H54 (cell line): ENCODE results near the gene PRAMEF2.
A peak's percentile ranks its signal among the peaks of the same experiment; 100 is the strongest.
"Not testable (repeated sequence)": the region's sequence is repeated elsewhere in the genome, so short reads cannot be mapped to it uniquely, and the experiment has no call there.

ENCODE experiments used
- DNase-seq: peaks from one replicate; pipeline ENCODE4 v3.0.0; 2011; ENCODE audit warnings: low spot score, mixed read lengths; ENCODE audit not compliant: insufficient read length
- FAIRE-seq: peaks from 3 replicates; lab custom pipeline; 2011; peaks lifted over from hg19 to GRCh38; lab: Jason Lieb, UNC
- POLR2A ChIP-seq: IDR thresholded peaks from 2 replicates; pipeline ENCODE4 v1.6.1; 2011; ENCODE audit warnings: low read depth, mild to moderate bottlenecking, low read length

Gene PRAMEF2, protein sequence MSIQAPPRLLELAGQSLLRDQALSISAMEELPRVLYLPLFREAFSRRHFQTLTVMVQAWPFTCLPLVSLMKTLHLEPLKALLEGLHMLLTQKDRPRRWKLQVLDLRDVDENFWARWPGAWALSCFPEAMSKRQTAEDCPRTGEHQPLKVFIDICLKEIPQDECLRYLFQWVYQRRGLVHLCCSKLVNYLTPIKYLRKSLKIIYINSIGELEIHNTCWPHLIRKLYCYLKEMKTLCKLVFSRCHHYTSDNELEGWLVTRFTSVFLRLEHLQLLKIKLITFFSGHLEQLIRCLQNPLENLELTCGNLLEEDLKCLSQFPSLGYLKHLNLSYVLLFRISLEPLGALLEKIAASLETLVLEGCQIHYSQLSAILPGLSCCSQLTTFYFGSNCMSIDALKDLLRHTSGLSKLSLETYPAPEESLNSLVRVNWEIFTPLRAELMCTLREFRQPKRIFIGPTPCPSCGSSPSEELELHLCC

DNA sequence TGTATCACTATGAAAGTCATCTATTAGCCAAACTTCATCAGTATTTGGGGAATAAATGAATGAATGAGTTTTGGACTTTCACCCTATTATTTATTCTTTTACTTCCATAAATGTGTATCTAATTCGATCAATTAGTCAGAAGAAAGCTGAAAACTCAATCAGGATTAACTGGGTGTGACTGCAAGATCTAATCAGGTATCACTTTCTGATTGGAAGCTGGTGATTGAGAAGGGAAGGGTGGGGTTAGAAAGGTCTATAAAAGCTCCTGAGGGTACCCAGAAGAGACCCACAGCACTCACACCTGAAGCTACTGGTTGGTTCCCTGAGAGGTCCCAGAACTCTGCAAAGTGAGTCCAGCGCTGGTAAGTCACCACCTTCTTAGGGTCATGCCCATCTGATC, at the start of gene PRAMEF2:
Gene PRAMEF2, plus strand, starts transcription at position 301 of the 400 bp plus-strand sequence. CDS start 1,924 bp downstream, outside the sequence.
- not testable (repeated sequence) for DNase-seq, FAIRE-seq

DNA sequence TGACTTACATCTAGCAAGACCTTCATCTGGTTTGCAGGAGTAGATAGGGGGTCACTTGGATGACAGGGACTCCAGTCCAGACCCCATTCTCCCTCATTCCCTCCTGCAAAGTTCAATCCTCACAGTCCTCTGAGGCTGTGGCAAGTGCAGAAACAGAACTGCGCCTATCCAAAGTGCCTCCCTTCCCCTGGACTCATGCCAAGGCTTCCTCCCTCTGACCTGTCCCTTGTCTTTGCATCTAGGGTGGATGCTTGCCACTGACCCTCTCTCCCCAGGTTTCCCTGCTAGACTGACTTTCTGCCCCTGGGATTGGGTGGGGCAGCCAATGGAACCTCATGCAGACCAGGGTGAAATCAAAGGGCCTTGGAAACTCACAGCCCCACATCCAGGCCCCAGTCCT, 47.0 kb upstream of the PRAMEF2 start:
- FAIRE-seq = no peak
- no peak for DNase-seq
- TF ChIP-seq POLR2A = no peak

DNA sequence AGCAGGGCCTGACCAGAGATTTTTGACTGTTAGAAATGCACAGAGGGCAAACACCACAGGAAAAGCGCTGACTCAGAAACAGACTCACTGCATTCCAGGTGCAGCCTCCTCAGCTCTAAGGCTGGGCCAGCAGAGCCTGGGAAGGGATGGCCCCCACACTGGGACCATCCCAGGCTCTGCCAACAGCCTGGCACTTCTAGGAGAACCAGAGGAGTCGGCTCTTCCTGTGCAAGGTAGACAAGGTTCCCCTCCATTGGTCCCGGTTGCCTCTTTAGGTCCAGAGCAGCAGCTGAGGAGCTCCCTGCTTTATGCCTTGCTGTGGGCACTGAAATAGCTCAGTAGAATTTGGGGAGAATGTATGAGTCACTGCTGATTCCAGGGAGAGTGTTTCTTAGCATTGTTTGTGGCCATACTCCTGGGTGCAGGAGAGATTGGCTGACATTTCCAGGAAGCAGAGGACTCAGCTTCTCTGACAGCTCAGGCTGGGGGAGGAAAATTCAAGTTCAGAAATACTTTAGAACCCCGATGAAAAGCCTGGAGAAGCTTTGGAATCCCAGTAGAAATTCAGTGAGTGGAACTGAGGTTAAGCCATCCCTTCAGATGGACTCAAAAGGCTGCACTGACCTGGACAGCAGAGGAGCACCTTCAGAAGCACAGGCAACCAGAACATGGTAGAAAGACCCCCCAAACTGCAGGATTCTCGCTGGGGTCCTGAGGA, 46.0 kb upstream of the PRAMEF2 start:
- DNase-seq (peak; percentile 23), FAIRE-seq (peak; percentile 55)
- TF ChIP-seq POLR2A = no peak

DNA sequence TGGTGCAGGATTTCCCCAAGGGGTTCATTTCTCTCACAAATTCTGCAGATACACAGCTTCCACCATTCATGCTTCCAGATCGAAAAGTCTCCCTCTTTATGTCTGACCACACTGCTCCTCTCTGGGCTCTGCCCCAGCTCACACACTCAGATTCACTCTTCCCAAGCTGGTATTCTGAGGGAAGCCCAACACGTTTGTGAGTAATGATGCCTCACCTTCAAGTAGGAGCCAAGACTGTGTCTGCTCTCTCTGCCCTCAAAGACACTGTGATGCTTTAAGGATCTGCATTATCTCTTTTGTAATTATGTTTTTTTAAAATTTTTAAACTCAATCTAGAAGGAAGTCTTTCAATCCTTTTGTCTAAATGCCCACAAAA, 45.5 kb upstream of the PRAMEF2 start:
- TF ChIP-seq POLR2A = no peak
- DNase-seq = no peak
- no peak for FAIRE-seq

DNA sequence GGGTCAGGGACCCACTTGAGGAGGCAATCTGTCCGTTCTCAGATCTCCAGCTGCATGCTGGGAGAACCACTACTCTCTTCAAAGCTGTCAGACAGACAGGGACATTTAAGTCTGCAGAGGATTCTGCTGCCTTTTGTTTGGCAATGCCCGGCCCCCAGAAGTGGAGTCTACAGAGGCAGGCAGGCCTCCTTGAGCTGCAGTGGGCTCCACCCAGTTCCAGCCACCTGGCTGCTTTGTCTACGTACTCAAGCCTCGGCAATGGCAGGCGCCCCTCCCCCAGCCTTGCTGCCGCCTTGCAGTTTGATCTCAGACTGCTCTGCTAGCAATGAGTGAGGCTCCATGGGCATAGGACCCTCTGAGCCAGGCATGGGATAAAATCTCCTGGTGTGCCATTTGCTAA, 37.8 kb upstream of the PRAMEF2 start:
- not testable (repeated sequence) for DNase-seq, FAIRE-seq

DNA sequence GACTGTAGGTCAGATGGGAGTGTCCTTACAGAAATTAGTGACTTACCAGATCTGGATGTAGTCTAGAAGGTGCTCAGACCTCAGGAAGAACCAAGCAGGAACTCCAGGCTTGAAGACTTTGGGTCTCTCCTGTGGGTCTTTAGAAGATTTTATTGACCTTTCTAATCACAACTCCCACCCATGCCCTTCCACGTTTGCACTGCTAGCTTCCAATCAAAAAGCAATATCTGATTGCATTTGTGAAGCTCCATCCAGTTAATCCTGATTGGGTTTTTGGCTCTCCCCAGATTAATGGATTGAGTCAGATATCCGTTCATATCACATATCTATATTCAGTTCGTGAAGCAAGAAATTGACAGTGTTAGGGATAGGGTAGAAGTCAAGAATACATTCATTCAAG, 25.6 kb upstream of the PRAMEF2 start, which contains the start of gene PRAMEF11:
Gene PRAMEF11, minus strand, starts transcription at position 101 of the 400 bp plus-strand sequence. CDS start 2,621 bp downstream, outside the sequence.
- DNase-seq, FAIRE-seq: not testable (repeated sequence)

DNA sequence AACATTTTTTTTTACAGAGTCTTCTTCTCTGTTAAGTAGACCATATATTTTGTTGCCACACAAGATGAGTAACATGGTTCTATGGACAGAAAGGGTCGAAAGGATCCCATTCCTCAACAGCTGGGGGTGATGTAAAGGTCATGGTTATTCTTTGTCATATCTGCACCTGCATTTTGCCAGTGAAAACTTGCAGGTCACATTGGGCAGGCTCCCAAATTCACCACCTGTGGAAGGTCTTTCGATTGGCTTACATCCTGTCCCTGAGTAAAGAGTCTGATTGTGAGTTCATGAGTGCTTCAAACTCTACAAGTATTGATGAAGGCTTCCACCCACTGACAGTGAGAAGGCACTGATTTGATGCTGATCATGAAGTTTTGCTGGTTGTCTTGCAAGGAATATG, 23.6 kb upstream of the PRAMEF2 start:
- FAIRE-seq, DNase-seq: not testable (repeated sequence)

DNA sequence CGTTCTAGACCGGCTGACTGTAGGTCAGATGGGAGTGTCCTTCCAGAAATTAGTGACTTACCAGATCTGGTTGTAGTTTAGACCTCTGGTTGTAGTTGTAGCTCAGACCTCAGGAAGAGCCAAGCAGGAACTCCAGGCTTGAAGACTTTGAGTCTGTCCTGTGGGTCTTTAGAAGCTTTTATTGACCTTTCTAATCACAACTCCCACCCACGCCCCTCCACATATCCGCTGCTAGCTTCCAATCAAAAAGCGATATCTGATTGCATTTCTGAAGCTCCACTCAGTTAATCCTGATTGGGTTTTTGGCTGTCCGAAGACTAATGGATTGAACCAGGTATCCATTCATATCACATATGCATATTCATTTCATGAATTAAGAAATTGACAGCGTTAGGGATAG, 8.3 kb upstream of the PRAMEF2 start, which contains the start of gene HNRNPCL1:
Gene HNRNPCL1, minus strand, starts transcription at position 101 of the 400 bp plus-strand sequence. CDS start 431 bp downstream, outside the sequence.
- DNase-seq, FAIRE-seq: not testable (repeated sequence)

DNA sequence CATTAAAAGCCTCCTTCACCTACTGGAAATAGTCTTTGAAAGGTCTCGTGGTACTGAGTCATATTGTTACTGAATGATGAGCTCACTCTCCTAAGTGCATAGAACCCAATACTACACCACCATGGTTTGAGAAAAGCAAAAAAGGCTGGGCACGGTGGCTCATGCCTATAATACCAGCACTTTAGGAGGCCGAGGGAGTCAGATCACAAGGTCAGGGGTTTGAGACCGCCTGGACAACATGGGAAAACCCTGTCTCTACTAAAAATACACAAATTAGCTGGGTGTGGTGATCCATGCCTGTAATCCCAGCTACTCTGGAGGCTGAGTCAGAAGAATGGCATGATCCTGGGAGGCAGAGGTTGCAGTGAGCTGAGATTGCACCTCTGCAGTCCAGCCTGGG, 5.1 kb upstream of the PRAMEF2 start:
- DNase-seq = peak; percentile 15
- TF ChIP-seq POLR2A = no peak
- FAIRE-seq = peak; percentile 87

DNA sequence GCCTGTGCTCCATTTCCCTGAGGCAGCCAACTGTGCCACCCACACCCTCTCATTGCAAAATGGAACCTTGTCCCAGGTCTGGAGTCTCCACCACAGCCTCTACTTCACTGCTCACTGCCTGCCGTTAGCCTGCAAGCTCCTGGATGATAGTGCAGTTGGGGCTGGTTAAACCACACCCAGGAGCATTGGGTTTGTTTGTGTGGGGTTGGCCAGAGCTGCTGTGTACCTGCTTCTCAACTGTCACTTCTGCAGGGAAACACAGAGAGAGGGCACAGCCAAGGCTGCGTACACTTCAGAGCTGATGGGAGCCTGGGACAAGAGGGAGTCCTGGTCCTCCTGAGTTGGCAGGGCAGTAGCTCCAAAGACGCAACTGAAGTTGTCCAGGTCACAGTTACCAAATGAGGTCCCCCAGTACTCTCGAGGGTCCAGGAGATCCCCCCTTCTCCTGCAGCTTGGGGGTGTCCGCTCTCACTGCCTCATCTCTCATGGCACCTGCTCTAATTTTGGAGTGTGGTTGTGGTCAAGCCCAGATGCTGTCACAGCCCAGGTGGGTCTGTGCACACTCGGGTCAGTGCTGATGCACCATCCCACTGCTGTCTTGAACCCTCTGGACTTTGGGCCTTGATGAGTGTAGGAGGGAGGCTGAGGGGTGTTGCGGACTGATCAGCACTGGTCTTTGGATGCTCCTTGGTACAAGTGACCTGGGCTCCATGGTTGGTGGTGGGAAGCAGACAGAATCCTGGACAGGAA, 6.4 kb downstream of the PRAMEF2 start:
- not testable (repeated sequence) for DNase-seq, FAIRE-seq

DNA sequence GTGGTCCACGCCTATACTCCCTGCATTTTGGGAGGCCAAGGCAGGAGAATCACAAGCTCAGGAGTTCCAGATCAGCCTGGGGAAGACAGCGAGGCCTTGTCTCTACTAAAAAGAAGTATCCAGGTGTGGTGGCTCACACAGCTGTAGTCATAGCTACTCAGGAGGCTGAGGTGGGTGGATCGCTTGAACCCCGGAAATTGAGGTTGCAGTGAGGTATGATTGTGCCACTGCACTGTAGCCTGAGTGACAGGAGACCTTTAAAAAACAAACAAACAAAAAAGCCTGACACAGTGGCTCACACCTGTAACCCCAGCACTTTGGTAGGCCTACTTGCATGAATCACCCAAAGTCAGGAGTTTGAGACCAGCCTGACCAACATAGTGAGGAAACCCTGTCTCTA, 21.6 kb downstream of the PRAMEF2 start:
- DNase-seq, FAIRE-seq: not testable (repeated sequence)

DNA sequence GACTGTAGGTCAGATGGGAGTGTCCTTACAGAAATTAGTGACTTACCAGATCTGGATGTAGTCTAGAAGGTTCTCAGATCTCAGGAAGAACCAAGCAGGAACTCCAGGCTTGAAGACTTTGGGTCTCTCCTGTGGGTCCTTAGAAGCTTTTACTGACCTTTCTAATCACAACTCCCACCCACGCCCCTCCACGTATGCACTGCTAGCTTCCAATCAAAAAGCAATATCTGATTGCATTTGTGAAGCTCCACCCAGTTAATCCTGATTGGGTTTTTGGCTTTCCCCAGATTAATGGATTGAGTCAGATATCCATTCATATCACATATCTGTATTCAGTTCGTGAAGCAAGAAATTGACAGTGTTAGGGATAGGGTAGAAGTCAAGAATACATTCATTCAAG, 29.2 kb downstream of the PRAMEF2 start, which contains the start of gene PRAMEF4:
Gene PRAMEF4, minus strand, starts transcription at position 101 of the 400 bp plus-strand sequence. CDS start 2,807 bp downstream, outside the sequence.
- FAIRE-seq, DNase-seq: not testable (repeated sequence)

DNA sequence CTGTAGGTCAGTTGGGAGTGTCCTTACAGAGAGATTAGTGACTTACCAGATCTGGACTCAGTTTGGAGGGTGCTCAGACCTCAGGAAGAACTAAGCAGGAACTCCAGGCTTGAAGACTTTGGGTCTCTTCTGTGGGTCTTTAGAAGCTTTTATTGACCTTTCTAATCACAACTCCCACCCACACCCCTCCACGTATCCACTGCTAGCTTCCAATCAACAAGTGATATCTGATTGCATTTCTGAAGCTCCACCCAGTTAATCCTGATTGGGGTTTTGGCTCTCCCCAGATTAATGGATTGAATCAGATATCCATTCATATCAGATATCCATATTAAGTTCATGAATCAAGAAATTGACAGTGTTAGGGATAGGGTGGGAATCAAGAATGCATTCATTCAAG, 41.3 kb downstream of the PRAMEF2 start, which contains the start of gene PRAMEF10:
Gene PRAMEF10, minus strand, starts transcription at position 101 of the 400 bp plus-strand sequence. CDS start 2,423 bp downstream, outside the sequence.
- FAIRE-seq, DNase-seq: not testable (repeated sequence)

DNA sequence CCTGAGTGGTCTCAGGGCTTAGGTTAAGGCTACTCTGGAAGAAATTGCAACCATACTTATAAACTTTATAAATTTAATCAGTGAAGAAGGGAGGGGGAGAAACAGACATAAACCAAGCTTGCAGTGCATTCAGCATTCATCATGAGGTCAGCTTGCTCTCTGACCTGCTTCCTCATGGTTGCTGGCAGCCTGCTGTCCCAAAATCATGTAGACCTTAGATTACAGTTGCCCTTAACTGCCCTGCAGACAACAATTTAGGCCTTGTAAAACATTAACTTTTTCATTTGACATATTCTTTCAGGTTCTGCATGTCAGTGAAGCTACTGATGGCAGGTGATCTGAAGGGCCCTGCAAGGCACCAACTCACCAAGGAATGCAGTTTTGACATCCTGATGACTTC, 42.3 kb downstream of the PRAMEF2 start:
- DNase-seq, FAIRE-seq: not testable (repeated sequence)

DNA sequence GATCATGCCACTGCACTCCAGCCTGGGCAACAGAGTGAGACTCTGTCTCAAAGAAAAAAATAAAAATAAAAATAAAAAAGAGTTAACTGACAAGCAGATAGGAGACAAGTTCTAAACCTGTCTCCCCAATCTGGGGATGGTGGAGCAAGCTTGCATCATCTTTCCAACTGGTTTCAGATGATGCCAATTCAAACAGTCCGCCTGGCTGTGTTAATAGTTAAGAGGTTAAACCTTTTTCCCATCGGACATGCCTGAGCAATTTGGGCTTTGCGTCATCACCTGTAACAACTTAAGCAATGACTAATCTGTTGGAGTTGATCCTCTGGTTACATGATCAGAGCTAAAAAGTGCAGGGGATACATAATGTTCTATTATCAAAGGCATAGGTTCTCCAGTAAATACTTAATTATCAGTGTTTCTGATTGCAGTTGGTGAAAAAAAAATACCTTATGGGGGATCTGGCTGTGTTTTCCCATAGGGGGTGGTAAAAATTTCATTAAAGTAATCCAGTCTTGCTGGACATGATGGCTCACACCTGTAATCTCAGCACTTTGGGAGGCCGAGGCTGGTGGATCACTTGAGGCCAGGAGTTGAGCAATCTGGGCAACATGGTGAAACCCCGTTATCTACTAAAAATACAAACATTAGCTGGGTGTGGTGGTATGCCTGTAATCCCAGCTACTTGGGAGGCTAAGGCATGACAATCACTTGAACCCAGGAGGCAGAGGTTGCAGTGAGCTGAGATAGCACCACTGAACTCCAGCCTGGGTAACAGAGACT, 47.1 kb downstream of the PRAMEF2 start:
- DNase-seq, FAIRE-seq: not testable (repeated sequence)
